Caco-2 (cell line): ENCODE data around the gene SHB. TPM values are rescaled to one million over a fixed set of nuclear protein-coding genes. Genes with fewer than 3 reads are reported as not detected.
"Not testable (repeated sequence)": the region's sequence is repeated elsewhere in the genome, so short reads cannot be mapped to it uniquely, and the experiment has no call there.

Source experiments
- BruUV-seq: library from RNA; stranded (reverse); fragments of 400-500 nt; replicated peaks from 2 replicates; lab custom pipeline; 2021; lab: Mats Ljungman, UMichigan
- CTCF ChIA-PET: fragments of 300-600 bp; sonication (Branson Sonifier 250); formaldehyde crosslinking; loops from one replicate; lab custom pipeline; 2022; ENCODE audit warnings: antibody characterized with exemption; lab: Charles Lee
- POLR2A ChIA-PET: fragments of 300-600 bp; sonication (Branson Sonifier 250); formaldehyde crosslinking; loops from one replicate; lab custom pipeline; 2022; ENCODE audit warnings: antibody characterized with exemption; lab: Charles Lee
- DNase-seq, 2 experiments: peaks; one replicate each; pipeline versions ENCODE4 v3.0.0 to v3.0.0-alpha.2; 2020 to 2022
- H3K27me3 ChIP-seq: replicated peaks from 2 replicates; pipeline ENCODE4 v1.6.0; 2011; ENCODE audit warnings: low read length; ENCODE audit not compliant: control insufficient read depth, insufficient read depth
- H3K36me3 ChIP-seq: 2 replicates; pipeline ENCODE4 v1.5.1; 2011; ENCODE audit warnings: low read length; ENCODE audit not compliant: control insufficient read depth, insufficient read depth
- H3K4me1 ChIP-seq: fragments of 250-450 bp; sonication (Bioruptor Pico); 2 replicates; pipeline ENCODE4 v1.5.1; 2020; ENCODE audit warnings: mild to moderate bottlenecking
- H3K4me3 ChIP-seq: 2 replicates; pipeline ENCODE4 v1.5.1; 2011; ENCODE audit warnings: low read depth, mild to moderate bottlenecking, control low read depth, low read length
- H3K9me3 ChIP-seq: fragments of 250-450 bp; sonication (Bioruptor Pico); 2 replicates; pipeline ENCODE4 v1.5.1; 2020; ENCODE audit warnings: mild to moderate bottlenecking, moderate library complexity
- H3K27ac Mint-ChIP-seq: one replicate; pipeline ENCODE4 v1.8.0; 2022; ENCODE audit warnings: mixed read lengths; ENCODE audit not compliant: unreplicated experiment
- H3K27me3 Mint-ChIP-seq: one replicate; pipeline ENCODE4 v1.8.0; 2022; ENCODE audit warnings: mixed read lengths; ENCODE audit not compliant: insufficient read depth, unreplicated experiment
- H3K36me3 Mint-ChIP-seq: one replicate; pipeline ENCODE4 v1.8.0; 2022; ENCODE audit warnings: mild to moderate bottlenecking, mixed read lengths; ENCODE audit not compliant: insufficient read depth, unreplicated experiment
- H3K4me1 Mint-ChIP-seq: one replicate; pipeline ENCODE4 v1.8.0; 2022; ENCODE audit warnings: low read depth, mixed read lengths; ENCODE audit not compliant: unreplicated experiment
- H3K4me3 Mint-ChIP-seq: one replicate; pipeline ENCODE4 v1.8.0; 2022; ENCODE audit warnings: mild to moderate bottlenecking, moderate library complexity, mixed read lengths; ENCODE audit not compliant: unreplicated experiment
- H3K9me3 Mint-ChIP-seq: one replicate; pipeline ENCODE4 v1.8.0; 2022; ENCODE audit warnings: mixed read lengths; ENCODE audit not compliant: unreplicated experiment
- CTCF ChIP-seq, 2 experiments: fragments of 200-600 bp in 1 of 2; IDR thresholded peaks; 1 replicate in 1 of 2; 2 replicates in 1 of 2; pipeline versions ENCODE4 v1.5.1 to v1.8.0; 2011 to 2022; ENCODE audit warnings: antibody characterized with exemption in 1 of 2, control low read depth in 1 of 2, inconsistent platforms in 1 of 2, low read depth in 1 of 2, low read length in 1 of 2, mild to moderate bottlenecking in 1 of 2, moderate library complexity in 1 of 2; ENCODE audit not compliant: insufficient read depth in 1 of 2, severe bottlenecking in 1 of 2, unreplicated experiment in 1 of 2
- intact Hi-C: fragments of 100-400 bp; cut with micrococcal nuclease; formaldehyde crosslinking; loops from one replicate; pipeline ENCODE4 v1.10.0; 2022; ENCODE audit not compliant: unreplicated experiment
- total RNA-seq: library from RNA; stranded (reverse); gene quantifications from 2 replicates; pipeline ENCODE4 v1.2.3, GENCODE V29; 2022

The SHB gene
- total RNA-seq, 1 experiment from 2014 or later, result 18.3 TPM

- DNase-seq, result peak; percentile 79 to 90
- no peaks in the 10 kb centered on the region for H3K27me3 ChIP-seq
- no peak for TF ChIP-seq CTCF (IDR thresholded peaks at IDR 0.05; ENCODE audit: insufficient read depth in 1 of 2, low read depth in 1 of 2, low read length in 1 of 2, severe bottlenecking in 1 of 2, unreplicated experiment in 1 of 2)
- POLR2A ChIA-PET, result interaction anchor here (0.7 to 1.9 kb wide), 2 partner anchors 21 to 23 kb away, joined by 4 to 18 read pairs; no protein-coding TSS in a partner anchor
- peak overlapping the region; percentile 100 for H3K27ac Mint-ChIP-seq
- H3K4me3 Mint-ChIP-seq, result peak overlapping the region; percentile 79
- H3K4me1 Mint-ChIP-seq, result peaks cover 51% of the 10 kb centered on the region
- H3K9me3 Mint-ChIP-seq, result no peaks in the 10 kb centered on the region
- BruUV-seq, result TSS peak; percentile 94
- intact Hi-C loops, result loop anchor here (1.0 to 5.0 kb wide), 5 partner anchors 20 to 580 kb away; partner anchors contain the start of gene ZBTB5
- CTCF ChIA-PET, result interaction anchor here (1.1 to 1.6 kb wide), 2 partner anchors 17 to 75 kb away, joined by 3 to 5 read pairs; no protein-coding TSS in a partner anchor
- H3K36me3 ChIP-seq, result no peaks in the 10 kb centered on the region
- peaks cover 62% of the 10 kb centered on the region for H3K4me1 ChIP-seq
- H3K4me3 ChIP-seq, result peak overlapping the region; percentile 17
- peaks cover 36% of the 10 kb centered on the region for H3K36me3 Mint-ChIP-seq
- H3K27me3 Mint-ChIP-seq, result no peaks in the 10 kb centered on the region
- H3K9me3 ChIP-seq, result no peaks in the 10 kb centered on the region
Observed at GRCh38 chr9:38047301-38048251, 21.5 kb downstream of the SHB start.

- H3K27ac Mint-ChIP-seq, result peak overlapping the region; percentile 100
- H3K9me3 ChIP-seq, result no peaks in the 10 kb centered on the region
- POLR2A ChIA-PET, result interaction anchor here (1.9 kb wide), 1 partner anchor 22 kb away, joined by 18 read pairs; no protein-coding TSS in a partner anchor
- BruUV-seq, result TSS peak; percentile 85
- peak overlapping the region; percentile 79 for H3K4me3 Mint-ChIP-seq
- H3K4me1 Mint-ChIP-seq, result peaks cover 43% of the 10 kb centered on the region
- no peak for TF ChIP-seq CTCF (IDR thresholded peaks at IDR 0.05; ENCODE audit: insufficient read depth in 1 of 2, low read depth in 1 of 2, low read length in 1 of 2, severe bottlenecking in 1 of 2, unreplicated experiment in 1 of 2)
- CTCF ChIA-PET, result interaction anchor here (1.1 to 1.6 kb wide), 2 partner anchors 17 to 74 kb away, joined by 3 to 5 read pairs; no protein-coding TSS in a partner anchor
- DNase-seq, result peak; percentile 83 to 90
- no peaks in the 10 kb centered on the region for H3K36me3 ChIP-seq
- no peaks in the 10 kb centered on the region for H3K27me3 ChIP-seq
- peaks cover 35% of the 10 kb centered on the region for H3K36me3 Mint-ChIP-seq
- no peak overlapping the region for H3K4me3 ChIP-seq
- intact Hi-C loops, result loop anchor here (1.0 to 5.0 kb wide), 6 partner anchors 21 to 579 kb away; partner anchors contain the start of gene ZBTB5
- H3K27me3 Mint-ChIP-seq, result no peaks in the 10 kb centered on the region
- H3K9me3 Mint-ChIP-seq, result no peaks in the 10 kb centered on the region
- H3K4me1 ChIP-seq, result peaks cover 54% of the 10 kb centered on the region
Observed at GRCh38 chr9:38046661-38047300, 22.2 kb downstream of the SHB start.

GRCh38 chr9:38045939-38046338 lies 23.1 kb downstream of the SHB start:
- H3K27me3 Mint-ChIP-seq, H3K9me3 ChIP-seq, DNase-seq, H3K36me3 ChIP-seq, BruUV-seq, H3K4me3 ChIP-seq, H3K9me3 Mint-ChIP-seq, POLR2A ChIA-PET, CTCF ChIA-PET, H3K27me3 ChIP-seq: not testable (repeated sequence)
- Mint-ChIP-seq H3K4me3 (peak overlapping the region; percentile 79), H3K4me1 (peaks cover 44% of the 10 kb centered on the region), H3K36me3 (peaks cover 31% of the 10 kb centered on the region), H3K27ac (peak overlapping the region; percentile 100)
- intact Hi-C loops, result loop anchor here (1.0 to 5.0 kb wide), 3 partner anchors 77 to 579 kb away; partner anchors contain the start of gene ZBTB5
- peaks cover 49% of the 10 kb centered on the region for H3K4me1 ChIP-seq
